ENCODE results near the gene ANO10. TPM values are rescaled to one million over a fixed set of nuclear protein-coding genes. Genes with fewer than 3 reads are reported as not detected.
"Not testable (repeated sequence)": the region's sequence is repeated elsewhere in the genome, so short reads cannot be mapped to it uniquely, and the experiment has no call there.

The ANO10 gene
- total RNA-seq, 2 experiments from 2014 or later: 6.3 to 8.9 TPM

- H3K36me3 Mint-ChIP-seq (ENCODE audit: low read depth): no peaks in the 10 kb centered on the region
- H3K27me3 Mint-ChIP-seq: no peaks in the 10 kb centered on the region
- H3K27ac Mint-ChIP-seq: no peak overlapping the region
- intact Hi-C loops (cut with micrococcal nuclease): no loop called here
- TF ChIP-seq CTCF (IDR thresholded peaks at IDR 0.05): no peak
- ATAC-seq: no peak
- no peaks in the 10 kb centered on the region for H3K9me3 Mint-ChIP-seq
- CTCF ChIA-PET: no interaction called here
- H3K4me1 Mint-ChIP-seq (ENCODE audit: low read depth): no peaks in the 10 kb centered on the region
- DNase-seq: no peak
- H3K4me3 Mint-ChIP-seq: no peak overlapping the region
- POLR2A ChIA-PET: interaction anchor here (0.7 kb wide), 1 partner anchor 66 kb away, joined by 3 read pairs; no protein-coding TSS in a partner anchor
These were observed 48.2 kb downstream of the ANO10 start for GRCh38 chr3:43573576-43573975.

- CTCF ChIA-PET; H3K9me3 Mint-ChIP-seq; DNase-seq; intact Hi-C loops (cut with micrococcal nuclease); H3K27ac Mint-ChIP-seq; H3K27me3 Mint-ChIP-seq; POLR2A ChIA-PET; H3K36me3 Mint-ChIP-seq (ENCODE audit: low read depth); ATAC-seq; H3K4me3 Mint-ChIP-seq; H3K4me1 Mint-ChIP-seq (ENCODE audit: low read depth): not testable (repeated sequence)
These were observed 56.0 kb downstream of the ANO10 start for GRCh38 chr3:43565661-43566341.

DNA sequence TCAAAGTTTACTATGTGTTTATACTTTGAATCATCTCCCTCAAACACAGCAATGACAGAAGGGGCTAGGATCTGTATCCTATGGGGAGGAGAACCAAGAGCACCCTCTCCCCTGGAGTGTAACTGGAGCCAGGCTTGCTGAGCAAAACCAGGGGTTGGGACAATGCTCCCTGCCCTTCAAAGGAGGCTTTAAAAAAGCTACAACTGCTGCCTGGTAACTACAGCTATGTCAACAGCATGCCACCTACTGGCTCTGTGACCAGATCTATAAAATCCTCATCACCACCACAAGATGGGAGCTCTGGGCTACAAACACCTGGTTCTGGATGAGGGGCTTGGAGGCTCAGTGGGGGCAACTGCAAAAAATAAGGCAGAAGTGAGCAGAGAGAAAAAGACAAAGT, 61.9 kb downstream of the ANO10 start:
- TF ChIP-seq CTCF (IDR thresholded peaks at IDR 0.05): no peak
- no peak for DNase-seq
- H3K4me3 Mint-ChIP-seq: no peak overlapping the region
- no peaks in the 10 kb centered on the region for H3K4me1 Mint-ChIP-seq (ENCODE audit: low read depth)
- ATAC-seq: no peak
- ChIA-PET POLR2A (no interaction called here), CTCF (no interaction called here)
- H3K9me3 Mint-ChIP-seq: no peaks in the 10 kb centered on the region
- H3K36me3 Mint-ChIP-seq (ENCODE audit: low read depth): peaks cover 6% of the 10 kb centered on the region
- H3K27me3 Mint-ChIP-seq: no peaks in the 10 kb centered on the region
- H3K27ac Mint-ChIP-seq: no peak overlapping the region
- intact Hi-C loops (cut with micrococcal nuclease): no loop called here

DNA sequence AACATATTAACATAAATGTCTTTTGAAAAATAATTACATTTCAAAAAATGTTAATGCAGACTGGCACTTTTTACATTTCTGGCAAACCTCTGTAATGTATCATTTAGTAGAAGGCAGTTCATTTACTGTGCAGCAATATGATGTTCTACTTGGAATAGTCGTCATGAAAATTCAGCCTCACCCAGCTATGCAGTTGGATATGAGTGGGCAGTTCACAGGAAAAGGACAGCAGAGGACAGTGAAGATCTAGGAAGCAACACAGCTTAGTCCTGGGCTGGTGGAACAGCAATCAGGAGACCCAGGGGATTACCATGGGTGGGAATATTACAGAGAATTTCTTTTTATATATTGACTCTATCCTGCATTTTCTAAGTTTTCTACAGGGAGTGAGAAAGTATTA, 63.6 kb downstream of the ANO10 start:
- POLR2A ChIA-PET: no interaction called here

DNA sequence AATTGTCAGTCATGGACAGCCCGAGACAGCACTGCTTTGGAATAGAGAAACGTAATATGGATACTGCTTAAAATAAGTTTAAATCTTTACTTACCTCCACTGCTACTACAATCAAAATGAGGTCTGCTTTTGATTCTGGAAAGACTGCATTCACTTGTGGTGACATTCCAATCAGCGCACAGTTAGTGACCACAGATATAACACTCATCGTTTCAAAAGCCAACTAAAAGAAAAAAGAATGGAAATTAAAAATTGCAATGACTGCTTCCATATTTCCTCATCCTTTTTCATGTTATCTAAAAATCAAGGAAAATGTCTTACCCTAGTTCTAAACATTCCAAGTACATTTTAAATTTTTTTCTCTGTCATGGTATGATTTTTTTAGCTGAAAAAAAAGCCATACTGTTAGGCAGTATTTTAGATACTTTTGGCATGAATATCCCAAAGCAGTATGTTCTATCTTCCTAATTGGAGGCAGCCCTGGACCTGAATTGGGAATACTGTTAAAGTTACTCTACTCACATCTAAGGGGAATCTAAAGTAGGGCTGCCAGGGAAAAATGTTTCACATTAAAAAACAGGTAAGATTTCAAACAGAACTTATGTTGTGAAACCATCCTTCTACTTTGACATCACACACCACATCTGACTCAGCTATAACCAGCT, 72.1 kb downstream of the ANO10 start:
- intact Hi-C loops (cut with micrococcal nuclease): loop anchor here (5.0 to 10.0 kb wide), 2 partner anchors 208 to 655 kb away; no protein-coding TSS in a partner anchor
- ChIA-PET POLR2A (interaction anchor here (0.7 kb wide), 1 partner anchor 59 kb away, joined by 5 read pairs; no protein-coding TSS in a partner anchor), CTCF (interaction anchor here (0.6 kb wide), 1 partner anchor 260 kb away, joined by 3 read pairs; no protein-coding TSS in a partner anchor)
- H3K27me3 Mint-ChIP-seq: no peaks in the 10 kb centered on the region
- H3K9me3 Mint-ChIP-seq: no peaks in the 10 kb centered on the region
- no peak for ATAC-seq
- H3K27ac Mint-ChIP-seq: no peak overlapping the region
- H3K4me3 Mint-ChIP-seq: no peak overlapping the region
- no peaks in the 10 kb centered on the region for H3K4me1 Mint-ChIP-seq (ENCODE audit: low read depth)
- no peak for TF ChIP-seq CTCF (IDR thresholded peaks at IDR 0.05)
- DNase-seq: no peak
- H3K36me3 Mint-ChIP-seq (ENCODE audit: low read depth): peaks cover 9% of the 10 kb centered on the region

More for the DNA sequence above, 63.6 kb downstream of the ANO10 start:
- no peaks in the 10 kb centered on the region for H3K4me1 Mint-ChIP-seq (ENCODE audit: low read depth)
- peaks cover 10% of the 10 kb centered on the region for H3K36me3 Mint-ChIP-seq (ENCODE audit: low read depth)
- TF ChIP-seq CTCF (IDR thresholded peaks at IDR 0.05): no peak
- no peak for ATAC-seq
- no peak overlapping the region for H3K4me3 Mint-ChIP-seq
- H3K27me3 Mint-ChIP-seq: no peaks in the 10 kb centered on the region
- H3K9me3 Mint-ChIP-seq: no peaks in the 10 kb centered on the region
- intact Hi-C loops (cut with micrococcal nuclease): no loop called here
- no peak overlapping the region for H3K27ac Mint-ChIP-seq
- no peak for DNase-seq
- CTCF ChIA-PET: interaction anchor here (2.8 kb wide), 1 partner anchor 14 kb away, joined by 8 read pairs; no protein-coding TSS in a partner anchor

All from activated CD8-positive, alpha-beta T cell treated with anti-CD3 and anti-CD28 coated beads for 36 hours (primary cell).